ENCODE data around the gene SHISA4. TPM values are rescaled to one million over a fixed set of nuclear protein-coding genes. Genes with fewer than 3 reads are reported as not detected.
"Not testable (repeated sequence)": the region's sequence is repeated elsewhere in the genome, so short reads cannot be mapped to it uniquely, and the experiment has no call there.

The SHISA4 gene
- total RNA-seq, 4 donors from 2014 or later: 18.9 to 35.8 (median 29.3) TPM

- H3K9me3 ChIP-seq, ATAC-seq, H3K27me3 ChIP-seq: not testable (repeated sequence)
- H3K4me3 ChIP-seq: peak overlapping the region; percentile 67 to 98
- peak; percentile 21 for TF ChIP-seq POLR2AphosphoS5 (IDR thresholded peaks at IDR 0.05)
- H3K27ac ChIP-seq: peak overlapping the region; percentile 79 to 99 (median 94)
- H3K36me3 ChIP-seq: peaks cover 0 to 48% of the 10 kb centered on the region in 2 donors
- H3K4me1 ChIP-seq: peaks cover 0 to 64% (median 10%) of the 10 kb centered on the region in 3 donors
- WGBS, 2 donors (ENCODE audit: low coverage in 1 of 2): 32 to 45% methylated on average over 2 to 3 of the region's 10 CpGs
Observed at GRCh38 chr1:201940316-201940715, 51.6 kb downstream of the SHISA4 start.

GRCh38 chr1:201941420-201942128, 52.9 kb downstream of the SHISA4 start:
- no peaks in the 10 kb centered on the region for H3K9me3 ChIP-seq
- 31 to 55% methylated on average over 2 to 3 of the region's 18 CpGs for WGBS, 2 donors (ENCODE audit: low coverage in 1 of 2)
- ATAC-seq: no peak
- H3K27me3 ChIP-seq: no peaks in the 10 kb centered on the region
- H3K27ac ChIP-seq: peak overlapping the region; percentile 82 to 99 (median 94)
- TF ChIP-seq POLR2AphosphoS5 (IDR thresholded peaks at IDR 0.05): peak; percentile 26
- TF ChIP-seq POLR2A (IDR thresholded peaks at IDR 0.05): peak in 1 of 2 donors; percentile 9
- no peak for TF ChIP-seq EP300 (IDR thresholded peaks at IDR 0.05)
- TF ChIP-seq, protein P1, sequence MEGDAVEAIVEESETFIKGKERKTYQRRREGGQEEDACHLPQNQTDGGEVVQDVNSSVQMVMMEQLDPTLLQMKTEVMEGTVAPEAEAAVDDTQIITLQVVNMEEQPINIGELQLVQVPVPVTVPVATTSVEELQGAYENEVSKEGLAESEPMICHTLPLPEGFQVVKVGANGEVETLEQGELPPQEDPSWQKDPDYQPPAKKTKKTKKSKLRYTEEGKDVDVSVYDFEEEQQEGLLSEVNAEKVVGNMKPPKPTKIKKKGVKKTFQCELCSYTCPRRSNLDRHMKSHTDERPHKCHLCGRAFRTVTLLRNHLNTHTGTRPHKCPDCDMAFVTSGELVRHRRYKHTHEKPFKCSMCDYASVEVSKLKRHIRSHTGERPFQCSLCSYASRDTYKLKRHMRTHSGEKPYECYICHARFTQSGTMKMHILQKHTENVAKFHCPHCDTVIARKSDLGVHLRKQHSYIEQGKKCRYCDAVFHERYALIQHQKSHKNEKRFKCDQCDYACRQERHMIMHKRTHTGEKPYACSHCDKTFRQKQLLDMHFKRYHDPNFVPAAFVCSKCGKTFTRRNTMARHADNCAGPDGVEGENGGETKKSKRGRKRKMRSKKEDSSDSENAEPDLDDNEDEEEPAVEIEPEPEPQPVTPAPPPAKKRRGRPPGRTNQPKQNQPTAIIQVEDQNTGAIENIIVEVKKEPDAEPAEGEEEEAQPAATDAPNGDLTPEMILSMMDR (IDR thresholded peaks at IDR 0.05): no peak
- peaks cover 0 to 37% of the 10 kb centered on the region in 2 donors for H3K36me3 ChIP-seq
- H3K4me3 ChIP-seq: peak overlapping the region; percentile 67 to 98
- H3K4me1 ChIP-seq: peaks cover 0 to 51% (median 7%) of the 10 kb centered on the region in 3 donors

- no peaks in the 10 kb centered on the region for H3K27me3 ChIP-seq
- peaks cover 0 to 31% of the 10 kb centered on the region in 2 donors for H3K36me3 ChIP-seq
- H3K9me3 ChIP-seq: no peaks in the 10 kb centered on the region
- TF ChIP-seq, protein P1 (IDR thresholded peaks at IDR 0.05): no peak
- TF ChIP-seq POLR2AphosphoS5 (IDR thresholded peaks at IDR 0.05) (peak; percentile 19), POLR2A (IDR thresholded peaks at IDR 0.05) (no peak)
- H3K4me1 ChIP-seq: peaks cover 0 to 46% (median 3%) of the 10 kb centered on the region in 3 donors
- WGBS, 2 donors (ENCODE audit: low coverage in 1 of 2): 33% methylated on average over 1 of the region's 1 CpG; no CpG with 5 or more reads in 1 of the 2 donors
- no peak for ATAC-seq
- H3K27ac ChIP-seq: peak overlapping the region; percentile 82 to 99 (median 94)
- H3K4me3 ChIP-seq: peak overlapping the region; percentile 67 to 98
Observed at GRCh38 chr1:201942129-201942495, 53.4 kb downstream of the SHISA4 start.

Small RNAs within 50 kb of the gene (small RNA-seq; reads per million reads assigned to genes)
- 0 reads per million in 4 donors for gene MIR6739

Other genes starting within 250 kb of the SHISA4 start
- 10 to 100 TPM; 21.6 to 30.7 (median 26.5) TPM for gene IPO9, start 59.7 kb upstream of the SHISA4 start, total RNA-seq
- gene LMOD1, start 57.6 kb downstream of the SHISA4 start, total RNA-seq: 1,000 to 10,000 TPM; 1,267 to 1,570 (median 1,475) TPM
- gene TIMM17A, start 66.6 kb downstream of the SHISA4 start, total RNA-seq: 10 to 100 TPM; 37.8 to 40.9 (median 38.5) TPM
- 10 to 100 TPM; 23.0 to 40.0 (median 34.7) TPM for gene RNPEP, start 93.8 kb downstream of the SHISA4 start, total RNA-seq
- gene ELF3, start 121.7 kb downstream of the SHISA4 start, total RNA-seq: 10 to 100 TPM in 1 of 4 donors, under 1 TPM in 3; 0.54 to 30.6 (median 0.74) TPM
- gene GPR37L1, start 234.0 kb downstream of the SHISA4 start, total RNA-seq: under 1 TPM; 0.16 to 0.39 (median 0.27) TPM

All from gastroesophageal sphincter (tissue), 4 donors.